Measurements from ENCODE around the gene AMPD3.

Gene AMPD3

GRCh38 chr11:10541561-10541930 is 86.5 kb downstream of the AMPD3 start:
- no peak for DNase-seq

- DNase-seq, result no peak
Observed at GRCh38 chr11:10542776-10543175, 87.7 kb downstream of the AMPD3 start.

GRCh38 chr11:10543782-10544181 is 88.7 kb downstream of the AMPD3 start:
- no peak for DNase-seq

- DNase-seq, result no peak
Observed at GRCh38 chr11:10544491-10545465, 89.7 kb downstream of the AMPD3 start.

GRCh38 chr11:10550503-10551289 is 95.6 kb downstream of the AMPD3 start:
- DNase-seq, result no peak

GRCh38 chr11:10551290-10551592 is 96.2 kb downstream of the AMPD3 start:
- DNase-seq, result no peak

- no peak for DNase-seq
Observed at GRCh38 chr11:10551845-10552352, 96.8 kb downstream of the AMPD3 start.

GRCh38 chr11:10556590-10556989 is 101.5 kb downstream of the AMPD3 start:
- no peak for DNase-seq
